HepG2 (cell line): Measurements from ENCODE around the gene IFIT1. TPM values are rescaled to one million over a fixed set of nuclear protein-coding genes. Genes with fewer than 3 reads are reported as not detected.

Source experiments
- CENPBD1 ChIP-seq: sonication (generic); formaldehyde crosslinking; IDR thresholded peaks from 2 replicates; pipeline ENCODE4 v1.8.0; 2022; ENCODE audit warnings: missing genetic modification reagents, low read depth, mild to moderate bottlenecking, borderline replicate concordance
- DDIT3 ChIP-seq: sonication (generic); formaldehyde crosslinking; IDR thresholded peaks from 2 replicates; pipeline ENCODE4 v1.4.0; 2020; ENCODE audit warnings: mild to moderate bottlenecking, missing genetic modification reagents
- DMAP1 ChIP-seq: IDR thresholded peaks from 2 replicates; pipeline ENCODE4 v1.6.1; 2016
- ISL2 ChIP-seq: sonication (generic); formaldehyde crosslinking; IDR thresholded peaks from 2 replicates; pipeline ENCODE4 v1.5.0; 2020; ENCODE audit warnings: missing genetic modification reagents
- KIAA2018 ChIP-seq: sonication (generic); formaldehyde crosslinking; IDR thresholded peaks from 2 replicates; pipeline ENCODE4 v1.5.0; 2020; ENCODE audit warnings: mild to moderate bottlenecking, missing genetic modification reagents, borderline replicate concordance
- KLF16 ChIP-seq, 2 experiments: sonication (generic) in 1 of 2; formaldehyde crosslinking in 1 of 2; IDR thresholded peaks; 2 replicates each; pipeline versions ENCODE4 v1.6.1 to v1.8.0; 2016 to 2023; ENCODE audit warnings: missing genetic modification reagents in 2 of 2, missing compliant biosample characterization in 1 of 2
- MTERF4 ChIP-seq: sonication (generic); formaldehyde crosslinking; IDR thresholded peaks from 2 replicates; pipeline ENCODE4 v1.8.0; 2023; ENCODE audit warnings: mild to moderate bottlenecking, missing genetic modification reagents
- RXRA ChIP-seq: sonication (generic); formaldehyde crosslinking; IDR thresholded peaks from 2 replicates; pipeline ENCODE4 v1.5.1; 2020; ENCODE audit warnings: missing genetic modification reagents
- SP4 ChIP-seq: sonication (generic); formaldehyde crosslinking; IDR thresholded peaks from 2 replicates; pipeline ENCODE4 v1.8.1; 2023; ENCODE audit warnings: mild to moderate bottlenecking, missing genetic modification reagents
- SUZ12 ChIP-seq: fragments of 150-350 bp; IDR thresholded peaks from 2 replicates; pipeline ENCODE4 v1.6.1; 2014; ENCODE audit warnings: low read depth, low read length
- TAF15 ChIP-seq: fragments of 200-400 bp; formaldehyde crosslinking; IDR thresholded peaks from one replicate; pipeline ENCODE4 v1.6.1; 2018; ENCODE audit warnings: mild to moderate bottlenecking, low read depth, low read length; ENCODE audit not compliant: poor library complexity, severe bottlenecking
- ZBTB21 ChIP-seq: sonication (generic); formaldehyde crosslinking; IDR thresholded peaks from 2 replicates; pipeline ENCODE4 v1.4.0; 2020; ENCODE audit warnings: missing genetic modification reagents
- ZNF160 ChIP-seq: sonication (generic); formaldehyde crosslinking; IDR thresholded peaks from 2 replicates; pipeline ENCODE4 v1.8.0; 2022; ENCODE audit warnings: mild to moderate bottlenecking, inconsistent platforms, missing genetic modification reagents
- ZNF691 ChIP-seq: sonication (generic); formaldehyde crosslinking; IDR thresholded peaks from 2 replicates; pipeline ENCODE4 v1.4.0; 2020; ENCODE audit warnings: missing genetic modification reagents, low read depth, mild to moderate bottlenecking, borderline replicate concordance
- ZNF800 ChIP-seq: sonication (generic); formaldehyde crosslinking; IDR thresholded peaks from 2 replicates; pipeline ENCODE4 v1.4.0; 2020; ENCODE audit warnings: missing genetic modification reagents
- polyA plus RNA-seq, 8 experiments: library from polyadenylated mRNA; depleted of rRNA in 3 of 8; stranded (reverse) in 7 of 8; unstranded in 1 of 8; fragments of >200 nt; fragmentation: Illumina TruSeq in 4 of 8; extraction: Trizol in 4 of 8; gene quantifications; 2 replicates each; pipeline versions ENCODE4 v1.2.1 to v1.2.3, GENCODE V29; 2011 to 2016; ENCODE audit warnings: low read depth in 4 of 8, missing spikeins in 1 of 8, mixed read lengths in 1 of 8; ENCODE audit not compliant: insufficient read depth in 1 of 8
- total RNA-seq, 5 experiments: library from RNA; depleted of rRNA; stranded (reverse); fragments of >200 nt; fragmentation: Illumina TruSeq; extraction: Trizol; gene quantifications; 2 replicates each; pipeline ENCODE4 v1.2.3, GENCODE V29; 2016; ENCODE audit warnings: low read depth in 1 of 5

The IFIT1 gene
- total and polyA plus RNA-seq, 2 of the 13 experiments (the other 11 are each of a cell fraction or from before 2014, with no cell fraction given): 1.5 to 5.5 TPM

- TF ChIP-seq RXRA (CRISPR knock-in tag) (peak; percentile 34; the same call in 1 of the 2 replicates), SUZ12 (no peak), KLF16 (CRISPR knock-in tag; IDR thresholded peaks at IDR 0.05) (no peak), MTERF4 (CRISPR knock-in tag) (peak; percentile 39; the same call in 1 of the 2 replicates), ZBTB21 (no peak), KIAA2018 (no peak), TAF15 (no peak), ZNF691 (CRISPR knock-in tag) (no peak), ZNF160 (CRISPR knock-in tag) (no peak; the same call in 1 of the 2 replicates), ZNF800 (CRISPR knock-in tag) (peak; percentile 14), DMAP1 (CRISPR knock-in tag) (peak; percentile 55; the same call in 1 of the 2 replicates), DDIT3 (CRISPR knock-in tag) (no peak), SP4 (CRISPR knock-in tag) (no peak), CENPBD1 (CRISPR knock-in tag) (no peak), ISL2 (CRISPR knock-in tag) (no peak; the same call in 1 of the 2 replicates)
These were observed 22.7 kb downstream of the IFIT1 start (continued) for GRCh38 chr10:89414879-89415821.
